A673 (cell line): ENCODE results near the gene PCDH17. TPM values are rescaled to one million over a fixed set of nuclear protein-coding genes. Genes with fewer than 3 reads are reported as not detected.

Experiments
- BruUV-seq: library from RNA; stranded (reverse); fragments of 400-500 nt; replicated peaks from 2 replicates; lab custom pipeline; 2021; lab: Mats Ljungman, UMichigan
- CTCF ChIA-PET: fragments of 300-600 bp; sonication (Branson Sonifier 250); formaldehyde crosslinking; loops from one replicate; lab custom pipeline; 2022; ENCODE audit warnings: antibody characterized with exemption; lab: Charles Lee
- POLR2A ChIA-PET: fragments of 300-600 bp; sonication (Branson Sonifier 250); formaldehyde crosslinking; loops from one replicate; lab custom pipeline; 2022; ENCODE audit warnings: antibody characterized with exemption; ENCODE audit not compliant: low non-redundant PET; lab: Charles Lee
- DNase-seq: peaks from one replicate; pipeline ENCODE4 v3.0.0-alpha.2; 2015; ENCODE audit warnings: low spot score
- H3K27ac ChIP-seq: fragments of 200-600 bp; sonication (generic); 2 replicates; pipeline ENCODE4 v1.5.1; 2016; ENCODE audit warnings: mixed run types, low read depth, mild to moderate bottlenecking, mixed read lengths, antibody characterized with exemption, low read length; ENCODE audit not compliant: poor library complexity, severe bottlenecking
- H3K27me3 ChIP-seq: fragments of 200-600 bp; sonication (generic); replicated peaks from 2 replicates; pipeline ENCODE4 v1.6.1; 2017; ENCODE audit warnings: mixed run types, low read depth, mild to moderate bottlenecking, mixed read lengths, antibody characterized with exemption, low read length; ENCODE audit not compliant: insufficient read depth, poor library complexity
- H3K36me3 ChIP-seq: fragments of 200-600 bp; sonication (generic); 2 replicates; pipeline ENCODE4 v1.6.1; 2016; ENCODE audit warnings: mixed run types, mild to moderate bottlenecking, mixed read lengths, antibody characterized with exemption, low read length; ENCODE audit not compliant: insufficient read depth, poor library complexity, severe bottlenecking
- H3K4me1 ChIP-seq: fragments of 200-600 bp; sonication (generic); 2 replicates; pipeline ENCODE4 v1.6.1; 2017; ENCODE audit warnings: mixed run types, mild to moderate bottlenecking, mixed read lengths, antibody characterized with exemption, low read length; ENCODE audit not compliant: insufficient read depth, poor library complexity, severe bottlenecking
- H3K4me3 ChIP-seq: fragments of 200-600 bp; sonication (generic); 2 replicates; pipeline ENCODE4 v1.5.1; 2016; ENCODE audit warnings: low read depth, mixed run types, mild to moderate bottlenecking, mixed read lengths, low read length; ENCODE audit not compliant: poor library complexity, severe bottlenecking
- H3K9me3 ChIP-seq: fragments of 200-600 bp; sonication (generic); 2 replicates; pipeline ENCODE4 v1.6.1; 2016; ENCODE audit warnings: mixed run types, low read depth, mild to moderate bottlenecking, mixed read lengths, antibody characterized with exemption, low read length; ENCODE audit not compliant: poor library complexity, severe bottlenecking
- CTCF ChIP-seq: fragments of 300-800, 200-600 bp; sonication (generic); conservative IDR thresholded peaks from 2 replicates; pipeline ENCODE4 v1.5.1; 2017; ENCODE audit warnings: low read depth, mild to moderate bottlenecking, antibody characterized with exemption, low read length, moderate library complexity, mixed read lengths
- EZH2 ChIP-seq: fragments of 200-600 bp; sonication (generic); IDR thresholded peaks from 2 replicates; pipeline ENCODE4 v1.6.1; 2017; ENCODE audit warnings: borderline replicate concordance, low read depth, mild to moderate bottlenecking, mixed read lengths, antibody characterized with exemption, low read length; ENCODE audit not compliant: poor library complexity, severe bottlenecking
- intact Hi-C: fragments of 100-400 bp; cut with micrococcal nuclease; formaldehyde crosslinking; loops from one replicate; pipeline ENCODE4 v1.10.0; 2022; ENCODE audit not compliant: unreplicated experiment
- total RNA-seq: library from RNA; stranded (reverse); gene quantifications from 2 replicates; pipeline ENCODE4 v1.2.3, GENCODE V29; 2021

The PCDH17 gene
- total RNA-seq, 1 experiment from 2014 or later, result 79.5 TPM

GRCh38 chr13:57673197-57673596 is 41.7 kb downstream of the PCDH17 start:
- Histone ChIP-seq H3K27me3 (no peaks in the 10 kb centered on the region), H3K9me3 (no peaks in the 10 kb centered on the region), H3K27ac (peak overlapping the region; percentile 34), H3K36me3 (peaks cover 18% of the 10 kb centered on the region), H3K4me1 (peaks cover 45% of the 10 kb centered on the region), H3K4me3 (no peak overlapping the region)
- no TSS peak for BruUV-seq
- ChIA-PET POLR2A (no interaction called here), CTCF (interaction anchor here (0.6 kb wide), 1 partner anchor 49 kb away, joined by 3 read pairs; no protein-coding TSS in a partner anchor)
- intact Hi-C loops, result no loop called here
- DNase-seq, result peak; percentile 60
- TF ChIP-seq CTCF (no peak), EZH2 (no peak)

GRCh38 chr13:57675526-57675925 is 44.0 kb downstream of the PCDH17 start:
- ChIA-PET CTCF (no interaction called here), POLR2A (no interaction called here)
- no peak overlapping the region for H3K27ac ChIP-seq
- peaks cover 26% of the 10 kb centered on the region for H3K36me3 ChIP-seq
- intact Hi-C loops, result no loop called here
- H3K27me3 ChIP-seq, result no peaks in the 10 kb centered on the region
- BruUV-seq, result no TSS peak
- no peak for DNase-seq
- H3K9me3 ChIP-seq, result no peaks in the 10 kb centered on the region
- H3K4me1 ChIP-seq, result peaks cover 37% of the 10 kb centered on the region
- H3K4me3 ChIP-seq, result no peak overlapping the region
- TF ChIP-seq EZH2, result no peak
- TF ChIP-seq CTCF, result no peak

- ChIA-PET POLR2A (no interaction called here), CTCF (no interaction called here)
- Histone ChIP-seq H3K9me3 (no peaks in the 10 kb centered on the region), H3K4me3 (no peak overlapping the region), H3K36me3 (peaks cover 36% of the 10 kb centered on the region), H3K27me3 (no peaks in the 10 kb centered on the region), H3K27ac (no peak overlapping the region), H3K4me1 (peaks cover 1% of the 10 kb centered on the region)
- TF ChIP-seq EZH2, result no peak
- no peak for TF ChIP-seq CTCF
- intact Hi-C loops, result no loop called here
- DNase-seq, result no peak
- no TSS peak for BruUV-seq
These were observed 49.1 kb downstream of the PCDH17 start for GRCh38 chr13:57680609-57681008.
